ENCODE measurements around the gene WDR90. TPM values are rescaled to one million over a fixed set of nuclear protein-coding genes. Genes with fewer than 3 reads are reported as not detected.

Gene WDR90
- polyA plus RNA-seq, 1 donor (not counting 4 experiments of a cell fraction or from before 2014, with no cell fraction given): 5.9 TPM

- Histone ChIP-seq H3K4me2 (ENCODE audit: control insufficient read depth, extremely low read depth, insufficient read depth, low read depth, low read length) (peak within 1 kb of the TSS; percentile 83), H3K79me2 (ENCODE audit: control insufficient read depth, insufficient read depth, low read length) (peaks cover 28% of the 10 kb centered on the region), H3K27ac (ENCODE audit: control insufficient read depth, insufficient read depth, low read length) (peak within 1 kb of the TSS; percentile 58), H3K9me1 (ENCODE audit: control insufficient read depth, extremely low read depth, insufficient read depth, low read length) (no peaks in the 10 kb centered on the region), H3K4me3 (ENCODE audit: control insufficient read depth in 2 of 3, extremely low read depth in 1 of 3, insufficient read depth in 2 of 3, low read depth in 1 of 3, low read length in 3 of 3) (peak within 1 kb of the TSS; percentile 68 to 99 (median 85)), H3K9ac (ENCODE audit: control insufficient read depth, extremely low read depth, insufficient read depth, low read length) (peak within 1 kb of the TSS; percentile 81), H3K4me1 (ENCODE audit: control insufficient read depth, extremely low read depth, insufficient read depth, low read length) (peaks cover 10% of the 10 kb centered on the region), H3K27me3 (ENCODE audit: control insufficient read depth, extremely low read depth, insufficient read depth, low read length) (no peaks in the 10 kb centered on the region), H4K20me1 (ENCODE audit: control insufficient read depth, extremely low read depth, insufficient read depth, low read length) (no peaks in the 10 kb centered on the region), H2AFZ (ENCODE audit: control insufficient read depth, low read length) (peak within 1 kb of the TSS; percentile 92), H3K9me3 (ENCODE audit: control insufficient read depth, low read depth, low read length) (no peaks in the 10 kb centered on the region), H3K36me3 (ENCODE audit: control insufficient read depth in 2 of 2, extremely low read depth in 1 of 2, insufficient read depth in 2 of 2, low read length in 2 of 2) (peaks cover 18 to 25% of the 10 kb centered on the region in 2 experiments)
- FAIRE-seq (peak; percentile 56), DNase-seq (ENCODE audit: low read depth, low spot score) (no peak)
- dilution Hi-C loops (cut with MboI; ENCODE audit: extremely low pct_ligation_motif_present, low sequenced_read_pairs): no loop called here
- TF ChIP-seq EZH2 (IDR thresholded peaks at IDR 0.05; ENCODE audit: low read length): no peak
- TF ChIP-seq, protein P1, sequence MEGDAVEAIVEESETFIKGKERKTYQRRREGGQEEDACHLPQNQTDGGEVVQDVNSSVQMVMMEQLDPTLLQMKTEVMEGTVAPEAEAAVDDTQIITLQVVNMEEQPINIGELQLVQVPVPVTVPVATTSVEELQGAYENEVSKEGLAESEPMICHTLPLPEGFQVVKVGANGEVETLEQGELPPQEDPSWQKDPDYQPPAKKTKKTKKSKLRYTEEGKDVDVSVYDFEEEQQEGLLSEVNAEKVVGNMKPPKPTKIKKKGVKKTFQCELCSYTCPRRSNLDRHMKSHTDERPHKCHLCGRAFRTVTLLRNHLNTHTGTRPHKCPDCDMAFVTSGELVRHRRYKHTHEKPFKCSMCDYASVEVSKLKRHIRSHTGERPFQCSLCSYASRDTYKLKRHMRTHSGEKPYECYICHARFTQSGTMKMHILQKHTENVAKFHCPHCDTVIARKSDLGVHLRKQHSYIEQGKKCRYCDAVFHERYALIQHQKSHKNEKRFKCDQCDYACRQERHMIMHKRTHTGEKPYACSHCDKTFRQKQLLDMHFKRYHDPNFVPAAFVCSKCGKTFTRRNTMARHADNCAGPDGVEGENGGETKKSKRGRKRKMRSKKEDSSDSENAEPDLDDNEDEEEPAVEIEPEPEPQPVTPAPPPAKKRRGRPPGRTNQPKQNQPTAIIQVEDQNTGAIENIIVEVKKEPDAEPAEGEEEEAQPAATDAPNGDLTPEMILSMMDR (optimal IDR thresholded peaks at IDR 0.05 in 1 of 3, IDR thresholded peaks at IDR 0.05 in 1 of 3, conservative IDR thresholded peaks at IDR 0.05 in 1 of 3; ENCODE audit: extremely low read depth in 1 of 3, insufficient read depth in 2 of 3, low read length in 3 of 3): peak; percentile 53 to 91 (median 69)
These were observed 18.8 kb downstream of the WDR90 start, which contains the start of gene RHOT2 for GRCh38 chr16:667780-668518. TSS of gene RHOT2 (plus strand) at chr16:668132. CDS start at chr16:668200, 68 bp downstream.

DNA sequence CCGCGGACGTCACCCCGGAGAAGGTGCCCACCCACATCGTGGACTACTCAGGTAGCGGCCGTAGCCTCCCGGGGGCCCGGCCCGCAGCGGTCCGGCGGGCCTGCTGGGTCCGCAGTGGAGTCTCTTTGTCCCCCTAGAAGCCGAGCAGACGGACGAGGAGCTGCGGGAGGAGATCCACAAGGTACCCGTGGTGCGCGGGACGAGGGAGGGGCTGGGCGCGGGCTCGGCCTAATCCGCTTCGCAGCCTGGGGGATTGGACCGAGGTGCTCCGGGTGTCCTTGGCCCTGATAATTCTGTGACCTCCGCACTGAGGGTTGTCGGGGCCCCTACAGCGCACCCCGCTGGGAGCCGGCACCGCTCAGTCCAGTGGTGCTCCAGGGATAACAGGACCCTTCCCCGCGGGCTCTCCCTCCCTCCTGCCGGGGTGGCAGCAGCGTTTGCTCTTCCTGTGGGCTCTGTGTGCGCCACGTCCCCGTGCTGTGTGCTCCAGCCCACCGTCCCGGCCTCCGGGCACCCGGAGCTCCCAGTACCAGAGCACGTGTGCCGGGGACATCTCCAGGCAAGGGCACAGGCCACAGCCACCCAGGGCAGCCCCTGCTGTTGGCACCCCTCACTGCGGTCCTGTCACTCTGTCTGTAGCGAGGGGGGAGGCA lies 19.5 kb downstream of the WDR90 start:
- H3K27me3 ChIP-seq (ENCODE audit: control insufficient read depth, extremely low read depth, insufficient read depth, low read length): no peaks in the 10 kb centered on the region
- no peaks in the 10 kb centered on the region for H4K20me1 ChIP-seq (ENCODE audit: control insufficient read depth, extremely low read depth, insufficient read depth, low read length)
- peaks cover 10% of the 10 kb centered on the region for H3K4me1 ChIP-seq (ENCODE audit: control insufficient read depth, extremely low read depth, insufficient read depth, low read length)
- H3K9ac ChIP-seq (ENCODE audit: control insufficient read depth, extremely low read depth, insufficient read depth, low read length): peak overlapping the region; percentile 81
- no peaks in the 10 kb centered on the region for H3K9me3 ChIP-seq (ENCODE audit: control insufficient read depth, low read depth, low read length)
- peaks cover 18 to 27% of the 10 kb centered on the region in 2 experiments for H3K36me3 ChIP-seq (ENCODE audit: control insufficient read depth in 2 of 2, extremely low read depth in 1 of 2, insufficient read depth in 2 of 2, low read length in 2 of 2)
- peak overlapping the region; percentile 58 for H3K27ac ChIP-seq (ENCODE audit: control insufficient read depth, insufficient read depth, low read length)
- H3K4me3 ChIP-seq (ENCODE audit: control insufficient read depth in 2 of 3, extremely low read depth in 1 of 3, insufficient read depth in 2 of 3, low read depth in 1 of 3, low read length in 3 of 3): peak overlapping the region; percentile 68 to 99 (median 85)
- peaks cover 28% of the 10 kb centered on the region for H3K79me2 ChIP-seq (ENCODE audit: control insufficient read depth, insufficient read depth, low read length)
- dilution Hi-C loops (cut with MboI; ENCODE audit: extremely low pct_ligation_motif_present, low sequenced_read_pairs): no loop called here
- no peaks in the 10 kb centered on the region for H3K9me1 ChIP-seq (ENCODE audit: control insufficient read depth, extremely low read depth, insufficient read depth, low read length)
- TF ChIP-seq, protein P1 (optimal IDR thresholded peaks at IDR 0.05 in 1 of 3, IDR thresholded peaks at IDR 0.05 in 1 of 3, conservative IDR thresholded peaks at IDR 0.05 in 1 of 3; ENCODE audit: extremely low read depth in 1 of 3, insufficient read depth in 2 of 3, low read length in 3 of 3): no peak
- no peak for TF ChIP-seq EZH2 (IDR thresholded peaks at IDR 0.05; ENCODE audit: low read length)
- H2AFZ ChIP-seq (ENCODE audit: control insufficient read depth, low read length): no peak overlapping the region
- H3K4me2 ChIP-seq (ENCODE audit: control insufficient read depth, extremely low read depth, insufficient read depth, low read depth, low read length): peak overlapping the region; percentile 83
- DNase-seq (ENCODE audit: low read depth, low spot score) (no peak), FAIRE-seq (no peak)

Data from keratinocyte (primary cell).